D721Med (cell line): ENCODE results near the gene TDRD6.
"Not testable (repeated sequence)": the region's sequence is repeated elsewhere in the genome, so short reads cannot be mapped to it uniquely, and the experiment has no call there.

Experiments used
- DNase-seq: peaks from one replicate; pipeline ENCODE4 v3.0.0; 2011; ENCODE audit warnings: low spot score; ENCODE audit not compliant: insufficient read length
- FAIRE-seq: peaks from 2 replicates; lab custom pipeline; 2011; peaks lifted over from hg19 to GRCh38; lab: Jason Lieb, UNC
- CTCF ChIP-seq: IDR thresholded peaks from 2 replicates; pipeline ENCODE4 v1.5.1; 2012; ENCODE audit warnings: mild to moderate bottlenecking, control low read depth; ENCODE audit not compliant: insufficient read depth; ENCODE audit errors: missing control alignments

The TDRD6 gene

GRCh38 chr6:46743425-46744158 lies 55.9 kb downstream of the TDRD6 start:
- FAIRE-seq = no peak
- no peak for TF ChIP-seq CTCF

GRCh38 chr6:46744159-46744725 lies 56.6 kb downstream of the TDRD6 start:
- not testable (repeated sequence) for FAIRE-seq, DNase-seq

More at GRCh38 chr6:46743425-46744158, 55.9 kb downstream of the TDRD6 start:
- DNase-seq = no peak

GRCh38 chr6:46745973-46746372 lies 58.3 kb downstream of the TDRD6 start:
- FAIRE-seq = no peak

GRCh38 chr6:46746696-46747095 lies 59.0 kb downstream of the TDRD6 start, which contains the start of gene ANKRD66:
Gene ANKRD66 (plus strand): TSS chr6:46746933. CDS start chr6:46751949, 5,016 bp downstream.
- FAIRE-seq = no peak
- DNase-seq = no peak
- TF ChIP-seq CTCF = no peak

More at GRCh38 chr6:46745973-46746372, 58.3 kb downstream of the TDRD6 start:
- no peak for DNase-seq
- no peak for TF ChIP-seq CTCF

- DNase-seq = no peak
- TF ChIP-seq CTCF = no peak
- no peak for FAIRE-seq
Observed at GRCh38 chr6:46748940-46749503, 61.3 kb downstream of the TDRD6 start.

GRCh38 chr6:46749731-46750130 lies 62.0 kb downstream of the TDRD6 start:
- no peak for FAIRE-seq
- DNase-seq = no peak
- TF ChIP-seq CTCF = no peak

- FAIRE-seq = no peak
- no peak for TF ChIP-seq CTCF
- no peak for DNase-seq
Observed at GRCh38 chr6:46751658-46752057, 64.0 kb downstream of the TDRD6 start.
